ENCODE measurements around the gene ADAMTS2. TPM values are rescaled to one million over a fixed set of nuclear protein-coding genes. Genes with fewer than 3 reads are reported as not detected.

ADAMTS2 gene
- total and polyA plus RNA-seq, 2 of the 8 experiments (the other 6 are each of a cell fraction or from before 2014, with no cell fraction given), result 6.6 to 7.3 TPM

DNA sequence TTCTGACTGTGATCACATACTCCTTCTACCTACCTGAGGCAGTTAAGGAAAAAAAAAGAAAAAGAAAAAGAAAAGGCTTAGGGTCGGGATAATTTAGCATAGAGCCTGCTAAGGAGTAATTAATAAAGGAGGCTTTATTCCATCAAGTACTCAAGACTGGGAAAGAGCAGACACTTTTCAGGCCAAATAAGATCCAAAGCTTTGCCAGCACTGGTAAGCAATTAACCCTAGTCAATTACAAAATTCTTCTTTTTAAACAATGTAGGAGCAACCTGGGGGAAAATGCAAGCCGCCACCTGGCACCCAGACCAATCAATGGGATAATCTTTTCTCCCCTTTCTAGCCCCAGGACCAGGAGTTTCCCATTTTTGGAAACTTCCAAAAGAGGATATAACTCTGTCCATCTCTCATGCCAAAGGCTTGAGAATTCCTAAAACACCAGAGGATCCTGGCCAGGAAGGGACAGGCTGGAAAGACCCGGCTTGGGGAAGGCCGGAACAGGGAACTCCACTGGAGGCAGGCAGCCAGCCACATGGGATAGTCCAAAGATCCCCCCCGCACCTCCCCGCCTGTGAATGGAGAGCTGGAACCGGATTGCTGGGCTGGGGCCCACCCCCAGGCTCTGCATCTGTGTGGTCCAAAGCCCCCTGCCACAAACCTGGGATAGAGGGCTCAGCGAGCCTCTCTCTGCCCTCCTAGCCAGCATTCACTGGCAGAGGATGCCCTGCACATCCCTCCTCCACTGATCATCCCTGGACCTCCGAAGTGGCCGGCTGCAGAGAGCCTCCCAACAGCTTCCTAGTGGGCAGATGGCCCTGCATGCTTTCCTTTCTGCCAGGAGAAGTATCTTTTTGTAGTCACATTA, 167.3 kb downstream of the ADAMTS2 start:
- H3K4me1 ChIP-seq (replicated peaks in 1 of 4; ENCODE audit: control insufficient read depth in 3 of 4, insufficient read depth in 4 of 4, low read length in 3 of 4), result peaks cover 0 to 4% (median 0%) of the 10 kb centered on the region in 4 experiments; a peak in 1 of 7 replicates
- no peak for DNase-seq (ENCODE audit: low read depth in 1 of 2, low spot score in 2 of 2)
- no peak overlapping the region for H3K4me3 ChIP-seq (ENCODE audit: extremely low read depth in 1 of 4, insufficient read depth in 2 of 4, low read depth in 3 of 4, low read length in 4 of 4)
- H4K91ac ChIP-seq (replicated peaks; ENCODE audit: insufficient read length, low read length), result no peak overlapping the region
- H3K4ac ChIP-seq (replicated peaks; ENCODE audit: insufficient read length, low read depth, low read length), result no peak overlapping the region
- no peaks in the 10 kb centered on the region for H3K79me1 ChIP-seq (ENCODE audit: low read depth, low read length)
- no peak overlapping the region for H3K23ac ChIP-seq (ENCODE audit: insufficient read length)
- H3K27ac ChIP-seq (ENCODE audit: low read depth, low read length), result no peak overlapping the region
- H4K20me1 ChIP-seq (replicated peaks in 1 of 2; ENCODE audit: control insufficient read depth in 1 of 2, insufficient read depth in 2 of 2, low read length in 2 of 2), result no peaks in the 10 kb centered on the region
- WGBS, 2 experiments (ENCODE audit: extremely low coverage in 1 of 2, insufficient coverage in 1 of 2, insufficient read length in 1 of 2, insufficient replicate concordance in 2 of 2, low coverage in 1 of 2, low lambda C conversion rate in 2 of 2, missing lambda C conversion rate in 1 of 2), result 92% methylated on average over 7 of the region's 10 CpGs; no CpG with 5 or more reads in 1 of the 2 experiments
- H3K56ac ChIP-seq (replicated peaks; ENCODE audit: insufficient read length, low read depth, low read length), result no peak overlapping the region
- H3K27me3 ChIP-seq (replicated peaks in 1 of 4; ENCODE audit: control insufficient read depth in 3 of 4, extremely low read depth in 1 of 4, insufficient read depth in 3 of 4, low read length in 3 of 4), result no peaks in the 10 kb centered on the region
- H2BK20ac ChIP-seq (ENCODE audit: low read length), result no peak overlapping the region
- H2BK15ac ChIP-seq (ENCODE audit: low read length), result no peak overlapping the region
- CTCF ChIA-PET (ENCODE audit: partially characterized antibody), result interaction anchor here (0.8 to 1.6 kb wide), 3 partner anchors 10 to 134 kb away, joined by 3 to 6 read pairs (median 4); no protein-coding TSS in a partner anchor
- no peak overlapping the region for H3K9ac ChIP-seq (replicated peaks in 1 of 4; ENCODE audit: extremely low read depth in 1 of 4, low read depth in 3 of 4, low read length in 3 of 4)
- H4K5ac ChIP-seq (ENCODE audit: insufficient read length, low read depth, low read length), result no peak overlapping the region
- H3K14ac ChIP-seq (ENCODE audit: insufficient read length), result no peak overlapping the region
- no peak overlapping the region for H2AK5ac ChIP-seq (ENCODE audit: low read depth, low read length)
- H2BK120ac ChIP-seq (replicated peaks; ENCODE audit: low read depth, low read length), result no peak overlapping the region
- H4K8ac ChIP-seq (ENCODE audit: extremely low read depth, insufficient read depth, low read length), result no peak overlapping the region
- no peaks in the 10 kb centered on the region for H3K23me2 ChIP-seq (ENCODE audit: low read depth, low read length)
- H3K79me2 ChIP-seq (ENCODE audit: control insufficient read depth in 1 of 2, insufficient read depth in 2 of 2, low read length in 2 of 2), result no peaks in the 10 kb centered on the region
- TF ChIP-seq POU5F1 (IDR thresholded peaks at IDR 0.05; ENCODE audit: low read depth, low read length), result no peak
- no peak for TF ChIP-seq USF2 (IDR thresholded peaks at IDR 0.05; ENCODE audit: low read length)
- no peak for TF ChIP-seq CBX8 (IDR thresholded peaks at IDR 0.05; ENCODE audit: borderline replicate concordance, low read depth, low read length)
- TF ChIP-seq TEAD4 (IDR thresholded peaks at IDR 0.05; ENCODE audit: low read depth, low read length), result no peak
- TF ChIP-seq RBBP5 (IDR thresholded peaks at IDR 0.05; ENCODE audit: borderline replicate concordance, low read depth, low read length), result no peak
- TF ChIP-seq SUZ12 (IDR thresholded peaks at IDR 0.05; ENCODE audit: low read length), result no peak
- no peak for TF ChIP-seq EP300 (IDR thresholded peaks at IDR 0.05; ENCODE audit: borderline replicate concordance in 1 of 2, low read depth in 2 of 2, low read length in 2 of 2)
- no peak for TF ChIP-seq SIX5 (IDR thresholded peaks at IDR 0.05; ENCODE audit: low read depth, low read length)
- TF ChIP-seq SRF (IDR thresholded peaks at IDR 0.05; ENCODE audit: low read depth, low read length), result no peak
- no peak for FAIRE-seq
- no peak overlapping the region for H3K4me2 ChIP-seq (ENCODE audit: insufficient read depth in 1 of 2, low read depth in 2 of 2, low read length in 2 of 2)
- no peak overlapping the region for H2BK12ac ChIP-seq (ENCODE audit: low read depth, low read length)
- no peaks in the 10 kb centered on the region for H3K9me3 ChIP-seq (ENCODE audit: insufficient read depth in 2 of 2, low read depth in 1 of 2, low read length in 1 of 2)
- no peak overlapping the region for H2AFZ ChIP-seq (ENCODE audit: low read length)
- POLR2A ChIA-PET (ENCODE audit: partially characterized antibody), result no interaction called here
- no peaks in the 10 kb centered on the region for H3K36me3 ChIP-seq (ENCODE audit: control insufficient read depth in 2 of 4, insufficient read depth in 4 of 4, low read length in 3 of 4)
- no peak overlapping the region for H3K18ac ChIP-seq (ENCODE audit: extremely low read depth, low read length)
- no peak overlapping the region for H2BK5ac ChIP-seq (ENCODE audit: low read depth, low read length)
